ENCODE data around the gene HPSE2.

DNA sequence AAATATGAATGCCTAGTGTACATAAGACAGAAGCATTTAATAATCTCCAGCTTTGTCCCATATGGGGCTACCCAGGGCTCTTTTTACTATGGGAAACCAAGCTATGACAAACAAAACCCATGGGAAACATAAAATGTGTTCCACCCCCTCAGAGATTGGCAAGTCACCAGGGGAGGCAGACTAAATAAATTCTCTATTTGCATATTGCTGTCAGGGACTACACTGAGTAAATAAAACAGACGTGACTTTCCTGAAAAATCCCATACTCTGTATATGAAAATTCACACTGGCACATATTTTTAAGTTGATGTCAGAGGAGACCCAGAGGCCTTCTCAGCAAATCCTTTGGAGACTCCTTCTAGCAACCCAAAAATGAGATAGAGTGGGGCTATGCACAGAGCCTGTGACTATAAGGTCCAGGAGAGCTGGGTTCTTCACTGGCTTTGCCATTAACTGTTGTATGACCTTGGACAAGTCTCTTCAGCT lies 44.0 kb upstream of the HPSE2 start:
- TF ChIP-seq, protein P1, sequence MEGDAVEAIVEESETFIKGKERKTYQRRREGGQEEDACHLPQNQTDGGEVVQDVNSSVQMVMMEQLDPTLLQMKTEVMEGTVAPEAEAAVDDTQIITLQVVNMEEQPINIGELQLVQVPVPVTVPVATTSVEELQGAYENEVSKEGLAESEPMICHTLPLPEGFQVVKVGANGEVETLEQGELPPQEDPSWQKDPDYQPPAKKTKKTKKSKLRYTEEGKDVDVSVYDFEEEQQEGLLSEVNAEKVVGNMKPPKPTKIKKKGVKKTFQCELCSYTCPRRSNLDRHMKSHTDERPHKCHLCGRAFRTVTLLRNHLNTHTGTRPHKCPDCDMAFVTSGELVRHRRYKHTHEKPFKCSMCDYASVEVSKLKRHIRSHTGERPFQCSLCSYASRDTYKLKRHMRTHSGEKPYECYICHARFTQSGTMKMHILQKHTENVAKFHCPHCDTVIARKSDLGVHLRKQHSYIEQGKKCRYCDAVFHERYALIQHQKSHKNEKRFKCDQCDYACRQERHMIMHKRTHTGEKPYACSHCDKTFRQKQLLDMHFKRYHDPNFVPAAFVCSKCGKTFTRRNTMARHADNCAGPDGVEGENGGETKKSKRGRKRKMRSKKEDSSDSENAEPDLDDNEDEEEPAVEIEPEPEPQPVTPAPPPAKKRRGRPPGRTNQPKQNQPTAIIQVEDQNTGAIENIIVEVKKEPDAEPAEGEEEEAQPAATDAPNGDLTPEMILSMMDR (IDR thresholded peaks at IDR 0.05; ENCODE audit: borderline replicate concordance, extremely low read depth, low read length, poor library complexity, severe bottlenecking), result no peak
- no peak for TF ChIP-seq EZH2 (IDR thresholded peaks at IDR 0.05; ENCODE audit: borderline replicate concordance, low read depth, low read length, severe bottlenecking)

Data from DND-41 (cell line).